ENCODE data around the gene PRDM15. TPM values are rescaled to one million over a fixed set of nuclear protein-coding genes. Genes with fewer than 3 reads are reported as not detected.
A peak's percentile ranks its signal among the peaks of the same experiment; 100 is the strongest.

PRDM15 gene
- total and polyA plus RNA-seq, 5 donors = 2.1 to 6.0 (median 4.0) TPM

GRCh38 chr21:41830764-41831452, 48.2 kb downstream of the PRDM15 start:
- no peaks in the 10 kb centered on the region for H3K4me1 ChIP-seq (ENCODE audit: control insufficient read depth, insufficient read depth, low read length)
- no peak overlapping the region for H3K27ac ChIP-seq (ENCODE audit: low read length)
- 88% methylated on average over 21 of the region's 21 CpGs for WGBS
- H3K4me3 ChIP-seq (ENCODE audit: low read length) = no peak overlapping the region
- intact Hi-C loops (cut with DNase I) = no loop called here
- peak in 2 of 3 donors; percentile 26 to 39 for DNase-seq
- no peaks in the 10 kb centered on the region for H3K27me3 ChIP-seq (ENCODE audit: control insufficient read depth, insufficient read depth)
- no peaks in the 10 kb centered on the region for H3K9me3 ChIP-seq (ENCODE audit: control insufficient read depth, low read length)
- ATAC-seq = no peak

- Histone ChIP-seq H3K27me3 (ENCODE audit: control insufficient read depth, insufficient read depth) (no peaks in the 10 kb centered on the region), H3K27ac (ENCODE audit: low read length) (no peak overlapping the region), H3K4me3 (ENCODE audit: low read length) (no peak overlapping the region), H3K9me3 (ENCODE audit: control insufficient read depth, low read length) (no peaks in the 10 kb centered on the region), H3K4me1 (ENCODE audit: control insufficient read depth, insufficient read depth, low read length) (no peaks in the 10 kb centered on the region)
- DNase-seq (no peak), ATAC-seq (no peak)
- over 99% methylated on average over 2 of the region's 2 CpGs for WGBS
- intact Hi-C loops (cut with DNase I) = no loop called here
These were observed 48.9 kb downstream of the PRDM15 start for GRCh38 chr21:41830145-41830707.

- intact Hi-C loops (cut with DNase I) = no loop called here
- DNase-seq (no peak), ATAC-seq (no peak)
- WGBS = 51% methylated on average over 3 of the region's 3 CpGs
- Histone ChIP-seq H3K4me3 (ENCODE audit: low read length) (no peak overlapping the region), H3K27me3 (ENCODE audit: control insufficient read depth, insufficient read depth) (no peaks in the 10 kb centered on the region), H3K4me1 (ENCODE audit: control insufficient read depth, insufficient read depth, low read length) (no peaks in the 10 kb centered on the region), H3K9me3 (ENCODE audit: control insufficient read depth, low read length) (no peaks in the 10 kb centered on the region), H3K27ac (ENCODE audit: low read length) (no peak overlapping the region)
These were observed 50.2 kb downstream of the PRDM15 start for GRCh38 chr21:41828884-41829360.

GRCh38 chr21:41827951-41828883, 50.9 kb downstream of the PRDM15 start:
- no peaks in the 10 kb centered on the region for H3K9me3 ChIP-seq (ENCODE audit: control insufficient read depth, low read length)
- 90% methylated on average over 42 of the region's 42 CpGs for WGBS
- peak in 1 of 3 donors; percentile 39 for DNase-seq
- no peak overlapping the region for H3K27ac ChIP-seq (ENCODE audit: low read length)
- no peaks in the 10 kb centered on the region for H3K4me1 ChIP-seq (ENCODE audit: control insufficient read depth, insufficient read depth, low read length)
- H3K27me3 ChIP-seq (ENCODE audit: control insufficient read depth, insufficient read depth) = no peaks in the 10 kb centered on the region
- ATAC-seq = no peak
- intact Hi-C loops (cut with DNase I) = no loop called here
- H3K4me3 ChIP-seq (ENCODE audit: low read length) = no peak overlapping the region

GRCh38 chr21:41825881-41826280, 53.3 kb downstream of the PRDM15 start:
- WGBS = 95% methylated on average over 16 of the region's 16 CpGs
- no peaks in the 10 kb centered on the region for H3K9me3 ChIP-seq (ENCODE audit: control insufficient read depth, low read length)
- no peaks in the 10 kb centered on the region for H3K27me3 ChIP-seq (ENCODE audit: control insufficient read depth, insufficient read depth)
- no peak overlapping the region for H3K27ac ChIP-seq (ENCODE audit: low read length)
- intact Hi-C loops (cut with DNase I) = no loop called here
- ATAC-seq (no peak), DNase-seq (peak in 1 of 3 donors; percentile 22)
- H3K4me1 ChIP-seq (ENCODE audit: control insufficient read depth, insufficient read depth, low read length) = no peaks in the 10 kb centered on the region
- no peak overlapping the region for H3K4me3 ChIP-seq (ENCODE audit: low read length)

GRCh38 chr21:41825216-41825615, 53.9 kb downstream of the PRDM15 start:
- DNase-seq (peak in 1 of 3 donors; percentile 25), ATAC-seq (no peak)
- no peaks in the 10 kb centered on the region for H3K4me1 ChIP-seq (ENCODE audit: control insufficient read depth, insufficient read depth, low read length)
- H3K4me3 ChIP-seq (ENCODE audit: low read length) = no peak overlapping the region
- no peaks in the 10 kb centered on the region for H3K27me3 ChIP-seq (ENCODE audit: control insufficient read depth, insufficient read depth)
- H3K9me3 ChIP-seq (ENCODE audit: control insufficient read depth, low read length) = no peaks in the 10 kb centered on the region
- no peak overlapping the region for H3K27ac ChIP-seq (ENCODE audit: low read length)
- WGBS = 82% methylated on average over 15 of the region's 15 CpGs
- intact Hi-C loops (cut with DNase I) = no loop called here

GRCh38 chr21:41824466-41825207, 54.5 kb downstream of the PRDM15 start:
- no peak overlapping the region for H3K27ac ChIP-seq (ENCODE audit: low read length)
- DNase-seq = peak in 1 of 3 donors; percentile 31
- intact Hi-C loops (cut with DNase I) = loop anchor here in 1 of 4 donors (5.0 kb wide), 1 partner anchor 288 kb away; no protein-coding TSS in a partner anchor
- no peaks in the 10 kb centered on the region for H3K27me3 ChIP-seq (ENCODE audit: control insufficient read depth, insufficient read depth)
- ATAC-seq = no peak
- no peaks in the 10 kb centered on the region for H3K9me3 ChIP-seq (ENCODE audit: control insufficient read depth, low read length)
- 85% methylated on average over 22 of the region's 22 CpGs for WGBS
- no peaks in the 10 kb centered on the region for H3K4me1 ChIP-seq (ENCODE audit: control insufficient read depth, insufficient read depth, low read length)
- H3K4me3 ChIP-seq (ENCODE audit: low read length) = no peak overlapping the region

- intact Hi-C loops (cut with DNase I) = loop anchor here in 1 of 4 donors (5.0 kb wide), 1 partner anchor 288 kb away; no protein-coding TSS in a partner anchor
- Histone ChIP-seq H3K27me3 (ENCODE audit: control insufficient read depth, insufficient read depth) (no peaks in the 10 kb centered on the region), H3K4me1 (ENCODE audit: control insufficient read depth, insufficient read depth, low read length) (no peaks in the 10 kb centered on the region), H3K4me3 (ENCODE audit: low read length) (no peak overlapping the region), H3K9me3 (ENCODE audit: control insufficient read depth, low read length) (no peaks in the 10 kb centered on the region), H3K27ac (ENCODE audit: low read length) (no peak overlapping the region)
- 92% methylated on average over 12 of the region's 12 CpGs for WGBS
- DNase-seq (peak in 1 of 3 donors; percentile 15), ATAC-seq (no peak)
These were observed 55.2 kb downstream of the PRDM15 start for GRCh38 chr21:41823906-41824305.

- H3K9me3 ChIP-seq (ENCODE audit: control insufficient read depth, low read length) = no peaks in the 10 kb centered on the region
- no peak for ATAC-seq
- no peaks in the 10 kb centered on the region for H3K4me1 ChIP-seq (ENCODE audit: control insufficient read depth, insufficient read depth, low read length)
- 88% methylated on average over 21 of the region's 21 CpGs for WGBS
- H3K4me3 ChIP-seq (ENCODE audit: low read length) = no peak overlapping the region
- no peak overlapping the region for H3K27ac ChIP-seq (ENCODE audit: low read length)
- peak in 1 of 3 donors; percentile 58 for DNase-seq
- intact Hi-C loops (cut with DNase I) = loop anchor here in 1 of 4 donors (5.0 kb wide), 1 partner anchor 289 kb away; no protein-coding TSS in a partner anchor
- no peaks in the 10 kb centered on the region for H3K27me3 ChIP-seq (ENCODE audit: control insufficient read depth, insufficient read depth)
These were observed 56.0 kb downstream of the PRDM15 start for GRCh38 chr21:41823166-41823565.

- DNase-seq (peak in 1 of 3 donors; percentile 38), ATAC-seq (no peak)
- Histone ChIP-seq H3K27ac (ENCODE audit: low read length) (no peak overlapping the region), H3K4me3 (ENCODE audit: low read length) (no peak overlapping the region), H3K4me1 (ENCODE audit: control insufficient read depth, insufficient read depth, low read length) (no peaks in the 10 kb centered on the region), H3K27me3 (ENCODE audit: control insufficient read depth, insufficient read depth) (no peaks in the 10 kb centered on the region), H3K9me3 (ENCODE audit: control insufficient read depth, low read length) (no peaks in the 10 kb centered on the region)
- 80% methylated on average over 32 of the region's 32 CpGs for WGBS
- intact Hi-C loops (cut with DNase I) = loop anchor here in 1 of 4 donors (5.0 kb wide), 1 partner anchor 290 kb away; no protein-coding TSS in a partner anchor
These were observed 57.2 kb downstream of the PRDM15 start for GRCh38 chr21:41821756-41822431.
